Epithelial cell of proximal tubule (primary cell): Measurements from ENCODE around the gene CYP21A2. TPM values are rescaled to one million over a fixed set of nuclear protein-coding genes. Genes with fewer than 3 reads are reported as not detected.
"Not testable (repeated sequence)": the region's sequence is repeated elsewhere in the genome, so short reads cannot be mapped to it uniquely, and the experiment has no call there.

Experiments
- DNase-seq: peaks from one replicate; pipeline ENCODE4 v3.0.0-alpha.2; 2011; ENCODE audit warnings: low read depth
- H3K4me3 ChIP-seq: 2 replicates; pipeline ENCODE4 v1.5.1; 2011; ENCODE audit warnings: low read depth, mild to moderate bottlenecking, low read length
- total RNA-seq: library from RNA; depleted of rRNA; stranded (reverse); fragments of >200 nt; gene quantifications from 2 replicates; pipeline ENCODE4 v1.2.3, GENCODE V29; 2015
- TF ChIP-seq, protein P1 (sequence below): conservative IDR thresholded peaks from 2 replicates; pipeline ENCODE4 v1.5.1; 2012; ENCODE audit warnings: low read depth, mild to moderate bottlenecking, low read length

Gene CYP21A2
- total RNA-seq, 1 donor from 2014 or later, result not detected

DNA sequence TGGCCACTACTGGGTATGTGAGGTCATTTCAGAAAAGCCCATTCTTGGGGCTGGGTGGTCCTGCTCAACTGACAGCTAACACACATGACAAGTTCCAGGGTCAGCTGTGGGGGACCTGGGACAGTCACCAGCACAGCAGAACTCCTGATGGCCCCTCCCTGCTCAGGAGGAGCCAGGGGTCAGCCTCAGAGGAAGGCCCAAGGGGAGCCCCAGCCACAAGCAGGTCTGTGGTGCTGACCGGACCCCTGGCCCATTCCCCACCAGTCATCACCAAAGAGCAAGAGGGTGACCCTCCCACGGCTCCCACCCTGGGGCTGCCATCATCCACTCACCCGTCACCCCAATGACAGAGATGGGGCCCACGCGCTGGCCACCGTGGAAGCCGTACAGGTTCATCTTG lies 18.0 kb downstream of the CYP21A2 start:
- DNase-seq, result no peak
- H3K4me3 ChIP-seq, result no peak overlapping the region
- TF ChIP-seq, protein P1, sequence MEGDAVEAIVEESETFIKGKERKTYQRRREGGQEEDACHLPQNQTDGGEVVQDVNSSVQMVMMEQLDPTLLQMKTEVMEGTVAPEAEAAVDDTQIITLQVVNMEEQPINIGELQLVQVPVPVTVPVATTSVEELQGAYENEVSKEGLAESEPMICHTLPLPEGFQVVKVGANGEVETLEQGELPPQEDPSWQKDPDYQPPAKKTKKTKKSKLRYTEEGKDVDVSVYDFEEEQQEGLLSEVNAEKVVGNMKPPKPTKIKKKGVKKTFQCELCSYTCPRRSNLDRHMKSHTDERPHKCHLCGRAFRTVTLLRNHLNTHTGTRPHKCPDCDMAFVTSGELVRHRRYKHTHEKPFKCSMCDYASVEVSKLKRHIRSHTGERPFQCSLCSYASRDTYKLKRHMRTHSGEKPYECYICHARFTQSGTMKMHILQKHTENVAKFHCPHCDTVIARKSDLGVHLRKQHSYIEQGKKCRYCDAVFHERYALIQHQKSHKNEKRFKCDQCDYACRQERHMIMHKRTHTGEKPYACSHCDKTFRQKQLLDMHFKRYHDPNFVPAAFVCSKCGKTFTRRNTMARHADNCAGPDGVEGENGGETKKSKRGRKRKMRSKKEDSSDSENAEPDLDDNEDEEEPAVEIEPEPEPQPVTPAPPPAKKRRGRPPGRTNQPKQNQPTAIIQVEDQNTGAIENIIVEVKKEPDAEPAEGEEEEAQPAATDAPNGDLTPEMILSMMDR, result no peak

GRCh38 chr6:32057966-32058365 lies 19.8 kb downstream of the CYP21A2 start:
- TF ChIP-seq, protein P1, result no peak

GRCh38 chr6:32058511-32058963 lies 20.3 kb downstream of the CYP21A2 start:
- DNase-seq, result no peak
- TF ChIP-seq, protein P1, result no peak
- no peak overlapping the region for H3K4me3 ChIP-seq

More at GRCh38 chr6:32057966-32058365, 19.8 kb downstream of the CYP21A2 start:
- no peak for DNase-seq
- no peak overlapping the region for H3K4me3 ChIP-seq

- no peak overlapping the region for H3K4me3 ChIP-seq
- no peak for DNase-seq
- TF ChIP-seq, protein P1, result no peak
Measured at GRCh38 chr6:32060966-32061655, 22.9 kb downstream of the CYP21A2 start.

- no peak overlapping the region for H3K4me3 ChIP-seq
- TF ChIP-seq, protein P1, result no peak
- no peak for DNase-seq
Measured at GRCh38 chr6:32064706-32065105, 26.5 kb downstream of the CYP21A2 start.

GRCh38 chr6:32067521-32067920 lies 29.3 kb downstream of the CYP21A2 start:
- DNase-seq, H3K4me3 ChIP-seq: not testable (repeated sequence)

GRCh38 chr6:32068315-32068714 lies 30.1 kb downstream of the CYP21A2 start:
- not testable (repeated sequence) for H3K4me3 ChIP-seq, DNase-seq

DNA sequence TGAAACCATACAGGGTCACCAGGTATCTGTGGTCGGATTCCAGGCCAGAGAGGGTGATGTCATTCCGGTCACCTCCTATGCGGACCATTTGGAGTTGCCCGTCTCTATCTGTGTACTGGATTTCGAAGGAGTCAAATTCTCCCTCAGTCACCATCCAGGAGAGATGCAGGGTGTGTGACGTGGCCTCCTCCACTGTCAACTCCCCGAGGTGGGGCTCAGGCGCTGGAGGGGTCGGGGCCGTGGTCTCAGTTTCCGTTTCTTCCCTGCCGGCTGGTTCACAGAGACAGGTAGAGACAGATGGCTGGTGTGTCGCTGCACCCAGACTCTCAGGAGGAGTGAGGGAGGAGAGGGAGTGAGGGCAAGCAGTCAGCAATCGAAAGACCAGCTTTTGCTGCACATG lies 30.7 kb downstream of the CYP21A2 start:
- TF ChIP-seq, protein P1, result no peak
- no peak for DNase-seq
- no peak overlapping the region for H3K4me3 ChIP-seq
